Measurements from ENCODE around the gene NANOS3.

NANOS3 gene

GRCh38 chr19:13909430-13909829, 32.5 kb downstream of the NANOS3 start:
- Histone ChIP-seq H3K27ac (replicated peaks; ENCODE audit: low read length) (no peak overlapping the region), H2BK5ac (ENCODE audit: low read length) (no peak overlapping the region), H3K18ac (ENCODE audit: low read length) (no peak overlapping the region), H3K4me2 (ENCODE audit: insufficient read depth, low read length, poor library complexity, severe bottlenecking) (no peak overlapping the region), H4K91ac (ENCODE audit: low read depth, low read length, poor library complexity) (no peak overlapping the region), H4K8ac (ENCODE audit: low read depth, low read length) (no peak overlapping the region), H3K14ac (ENCODE audit: low read length) (no peak overlapping the region), H3K9me3 (replicated peaks in 1 of 2; ENCODE audit: control insufficient read depth in 2 of 2, insufficient read depth in 1 of 2, low read depth in 1 of 2, low read length in 2 of 2) (peaks cover 0 to 2% of the 10 kb centered on the region in 2 donors), H3K4me3 (ENCODE audit: low read length in 2 of 2) (no peak overlapping the region), H3K36me3 (replicated peaks in 1 of 2; ENCODE audit: control insufficient read depth in 2 of 2, insufficient read depth in 2 of 2, low read length in 2 of 2) (peaks cover 20 to 36% of the 10 kb centered on the region in 2 donors), H2BK15ac (ENCODE audit: low read length) (no peak overlapping the region), H3K4ac (ENCODE audit: low read length) (no peak overlapping the region), H3K4me1 (ENCODE audit: control insufficient read depth in 2 of 2, insufficient read depth in 1 of 2, low read depth in 1 of 2, low read length in 2 of 2) (peaks cover 5% of the 10 kb centered on the region in 2 donors), H2BK12ac (ENCODE audit: low read length) (no peak overlapping the region), H2AK5ac (ENCODE audit: low read depth, low read length) (no peak overlapping the region), H2AFZ (ENCODE audit: low read length) (no peak overlapping the region), H3K27me3 (ENCODE audit: control insufficient read depth in 3 of 3, insufficient read depth in 3 of 3, low read depth in 1 of 3, low read length in 3 of 3) (no peaks in the 10 kb centered on the region), H2BK120ac (ENCODE audit: low read depth, low read length) (no peak overlapping the region), H3K79me1 (ENCODE audit: low read depth, low read length) (peaks cover 3% of the 10 kb centered on the region), H3K9ac (ENCODE audit: low read depth, low read length, poor library complexity) (no peak overlapping the region), H3K23ac (ENCODE audit: low read depth, low read length, poor library complexity) (no peak overlapping the region)
- no CpG with 5 or more reads among the region's 2 CpGs for WGBS, 2 donors (ENCODE audit: extremely low coverage in 2 of 2, insufficient read length in 2 of 2, insufficient replicate concordance in 1 of 2)
- DNase-seq (ENCODE audit: low spot score), result no peak

DNA sequence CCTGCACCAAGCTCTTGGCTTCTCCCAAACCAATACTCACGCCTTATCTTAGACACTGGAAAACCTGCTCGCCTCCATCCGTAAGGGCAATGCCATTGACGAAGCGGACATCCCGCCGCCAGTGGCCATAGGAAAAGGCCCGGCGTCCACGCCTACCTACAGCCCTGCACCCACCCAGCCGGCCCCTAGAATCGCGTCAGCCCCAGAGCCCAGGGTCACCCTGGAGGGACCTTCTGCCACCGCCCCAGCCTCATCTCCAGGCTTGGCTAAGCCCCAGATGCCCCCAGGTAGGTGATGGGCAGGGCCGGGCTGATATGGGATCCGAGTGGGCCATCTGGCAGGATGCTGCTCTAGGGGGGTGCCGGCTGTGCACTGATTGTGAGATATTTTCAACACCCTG, 36.4 kb downstream of the NANOS3 start:
- H2AFZ ChIP-seq (ENCODE audit: low read length), result no peak overlapping the region
- no peak overlapping the region for H2BK15ac ChIP-seq (ENCODE audit: low read length)
- no peak overlapping the region for H3K18ac ChIP-seq (ENCODE audit: low read length)
- no peak overlapping the region for H3K4ac ChIP-seq (ENCODE audit: low read length)
- H3K27me3 ChIP-seq (ENCODE audit: control insufficient read depth in 3 of 3, insufficient read depth in 3 of 3, low read depth in 1 of 3, low read length in 3 of 3), result no peaks in the 10 kb centered on the region
- no peak overlapping the region for H2BK5ac ChIP-seq (ENCODE audit: low read length)
- no peak overlapping the region for H4K91ac ChIP-seq (ENCODE audit: low read depth, low read length, poor library complexity)
- H2BK120ac ChIP-seq (ENCODE audit: low read depth, low read length), result no peak overlapping the region
- no peak overlapping the region for H2AK5ac ChIP-seq (ENCODE audit: low read depth, low read length)
- no peak overlapping the region for H3K4me2 ChIP-seq (ENCODE audit: insufficient read depth, low read length, poor library complexity, severe bottlenecking)
- H3K36me3 ChIP-seq (replicated peaks in 1 of 2; ENCODE audit: control insufficient read depth in 2 of 2, insufficient read depth in 2 of 2, low read length in 2 of 2), result peaks cover 27 to 68% of the 10 kb centered on the region in 2 donors
- H3K4me1 ChIP-seq (ENCODE audit: control insufficient read depth in 2 of 2, insufficient read depth in 1 of 2, low read depth in 1 of 2, low read length in 2 of 2), result no peaks in the 10 kb centered on the region
- no peak overlapping the region for H3K9ac ChIP-seq (ENCODE audit: low read depth, low read length, poor library complexity)
- peak overlapping the region in 1 of 2 donors; percentile 34 for H3K4me3 ChIP-seq (ENCODE audit: low read length in 2 of 2)
- no peak overlapping the region for H2BK12ac ChIP-seq (ENCODE audit: low read length)
- H3K27ac ChIP-seq (replicated peaks; ENCODE audit: low read length), result no peak overlapping the region
- H3K79me1 ChIP-seq (ENCODE audit: low read depth, low read length), result peaks cover 3% of the 10 kb centered on the region
- DNase-seq (ENCODE audit: low spot score), result no peak
- H3K9me3 ChIP-seq (replicated peaks in 1 of 2; ENCODE audit: control insufficient read depth in 2 of 2, insufficient read depth in 1 of 2, low read depth in 1 of 2, low read length in 2 of 2), result peaks cover 0 to 4% of the 10 kb centered on the region in 2 donors
- H3K14ac ChIP-seq (ENCODE audit: low read length), result no peak overlapping the region
- no CpG with 5 or more reads among the region's 17 CpGs for WGBS, 2 donors (ENCODE audit: extremely low coverage in 2 of 2, insufficient read length in 2 of 2, insufficient replicate concordance in 1 of 2)
- H3K23ac ChIP-seq (ENCODE audit: low read depth, low read length, poor library complexity), result no peak overlapping the region
- H4K8ac ChIP-seq (ENCODE audit: low read depth, low read length), result no peak overlapping the region

DNA sequence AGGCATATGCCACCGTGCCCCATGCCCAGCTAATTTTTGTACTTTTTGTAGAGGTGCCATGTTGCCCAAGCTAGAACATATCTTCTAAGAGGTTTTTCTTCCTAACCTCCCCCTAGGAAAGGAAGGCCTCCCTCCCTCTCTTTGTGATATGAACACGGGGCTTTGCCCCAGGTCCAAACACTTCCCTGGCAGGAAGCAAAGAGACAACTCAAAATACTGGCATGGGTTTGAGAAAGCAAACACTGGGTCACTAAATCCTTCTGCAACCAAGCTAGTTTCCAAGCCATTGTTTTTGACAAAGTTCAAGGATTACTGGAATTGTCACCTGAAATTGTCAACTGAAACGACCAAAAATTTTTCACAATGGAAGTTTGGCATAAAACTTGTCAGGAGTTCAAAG, 37.8 kb downstream of the NANOS3 start:
- no peaks in the 10 kb centered on the region for H3K4me1 ChIP-seq (ENCODE audit: control insufficient read depth in 2 of 2, insufficient read depth in 1 of 2, low read depth in 1 of 2, low read length in 2 of 2)
- no peak overlapping the region for H2AK5ac ChIP-seq (ENCODE audit: low read depth, low read length)
- no peak overlapping the region for H3K4ac ChIP-seq (ENCODE audit: low read length)
- H3K18ac ChIP-seq (ENCODE audit: low read length), result no peak overlapping the region
- H2AFZ ChIP-seq (ENCODE audit: low read length), result no peak overlapping the region
- no peak overlapping the region for H2BK12ac ChIP-seq (ENCODE audit: low read length)
- H2BK5ac ChIP-seq (ENCODE audit: low read length), result no peak overlapping the region
- peaks cover 30 to 75% of the 10 kb centered on the region in 2 donors for H3K36me3 ChIP-seq (replicated peaks in 1 of 2; ENCODE audit: control insufficient read depth in 2 of 2, insufficient read depth in 2 of 2, low read length in 2 of 2)
- H4K8ac ChIP-seq (ENCODE audit: low read depth, low read length), result no peak overlapping the region
- no peak overlapping the region for H3K9ac ChIP-seq (ENCODE audit: low read depth, low read length, poor library complexity)
- H3K9me3 ChIP-seq (replicated peaks in 1 of 2; ENCODE audit: control insufficient read depth in 2 of 2, insufficient read depth in 1 of 2, low read depth in 1 of 2, low read length in 2 of 2), result peaks cover 0 to 2% of the 10 kb centered on the region in 2 donors
- no peak overlapping the region for H4K91ac ChIP-seq (ENCODE audit: low read depth, low read length, poor library complexity)
- H3K27me3 ChIP-seq (ENCODE audit: control insufficient read depth in 3 of 3, insufficient read depth in 3 of 3, low read depth in 1 of 3, low read length in 3 of 3), result no peaks in the 10 kb centered on the region
- H3K14ac ChIP-seq (ENCODE audit: low read length), result no peak overlapping the region
- no peak for DNase-seq (ENCODE audit: low spot score)
- no peak overlapping the region for H3K4me3 ChIP-seq (ENCODE audit: low read length in 2 of 2)
- no peak overlapping the region for H2BK120ac ChIP-seq (ENCODE audit: low read depth, low read length)
- no peak overlapping the region for H3K23ac ChIP-seq (ENCODE audit: low read depth, low read length, poor library complexity)
- no peak overlapping the region for H2BK15ac ChIP-seq (ENCODE audit: low read length)
- H3K4me2 ChIP-seq (ENCODE audit: insufficient read depth, low read length, poor library complexity, severe bottlenecking), result no peak overlapping the region
- H3K27ac ChIP-seq (replicated peaks; ENCODE audit: low read length), result no peak overlapping the region
- WGBS, 2 donors (ENCODE audit: extremely low coverage in 2 of 2, insufficient read length in 2 of 2, insufficient replicate concordance in 1 of 2), result no CpG with 5 or more reads among the region's 3 CpGs
- H3K79me1 ChIP-seq (ENCODE audit: low read depth, low read length), result peaks cover 3% of the 10 kb centered on the region

DNA sequence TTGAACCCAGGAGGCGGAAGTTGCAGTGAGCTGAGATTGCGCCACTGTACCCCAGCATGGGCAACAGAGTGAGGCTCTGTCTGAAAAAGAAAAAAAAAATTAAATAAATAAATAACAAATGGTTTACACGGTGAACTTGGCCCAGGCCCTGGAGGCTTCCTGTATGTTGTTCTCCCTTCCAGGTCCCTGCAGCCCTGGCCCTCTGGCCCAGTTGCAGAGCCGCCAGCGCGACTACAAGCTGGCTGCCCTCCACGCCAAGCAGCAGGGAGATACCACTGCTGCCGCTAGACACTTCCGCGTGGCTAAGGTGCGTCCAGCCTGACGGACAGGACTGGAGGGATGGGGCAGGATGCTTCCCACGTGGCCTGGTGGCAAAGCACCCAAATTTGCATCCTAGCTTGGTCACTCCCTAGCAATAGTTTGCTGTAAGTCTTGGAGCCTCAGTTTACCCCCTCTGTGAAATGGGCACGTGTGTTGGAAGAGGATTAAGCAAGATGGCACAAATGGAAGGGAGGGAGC, 41.0 kb downstream of the NANOS3 start:
- WGBS, 2 donors (ENCODE audit: extremely low coverage in 2 of 2, insufficient read length in 2 of 2, insufficient replicate concordance in 1 of 2), result no CpG with 5 or more reads among the region's 14 CpGs
- H3K36me3 ChIP-seq (replicated peaks in 1 of 2; ENCODE audit: control insufficient read depth in 2 of 2, insufficient read depth in 2 of 2, low read length in 2 of 2), result peaks cover 37 to 81% of the 10 kb centered on the region in 2 donors
- H3K4me1 ChIP-seq (ENCODE audit: control insufficient read depth in 2 of 2, insufficient read depth in 1 of 2, low read depth in 1 of 2, low read length in 2 of 2), result no peaks in the 10 kb centered on the region
- peak overlapping the region; percentile 22 for H3K23ac ChIP-seq (ENCODE audit: low read depth, low read length, poor library complexity)
- H3K18ac ChIP-seq (ENCODE audit: low read length), result no peak overlapping the region
- no peak overlapping the region for H3K4ac ChIP-seq (ENCODE audit: low read length)
- no peak overlapping the region for H2BK15ac ChIP-seq (ENCODE audit: low read length)
- peaks cover 7 to 12% of the 10 kb centered on the region in 2 donors for H3K9me3 ChIP-seq (replicated peaks in 1 of 2; ENCODE audit: control insufficient read depth in 2 of 2, insufficient read depth in 1 of 2, low read depth in 1 of 2, low read length in 2 of 2)
- no peak overlapping the region for H2AK5ac ChIP-seq (ENCODE audit: low read depth, low read length)
- H4K91ac ChIP-seq (ENCODE audit: low read depth, low read length, poor library complexity), result no peak overlapping the region
- no peaks in the 10 kb centered on the region for H3K27me3 ChIP-seq (ENCODE audit: control insufficient read depth in 3 of 3, insufficient read depth in 3 of 3, low read depth in 1 of 3, low read length in 3 of 3)
- no peak overlapping the region for H3K4me2 ChIP-seq (ENCODE audit: insufficient read depth, low read length, poor library complexity, severe bottlenecking)
- H4K8ac ChIP-seq (ENCODE audit: low read depth, low read length), result no peak overlapping the region
- H2BK120ac ChIP-seq (ENCODE audit: low read depth, low read length), result no peak overlapping the region
- H3K4me3 ChIP-seq (ENCODE audit: low read length in 2 of 2), result peak overlapping the region in 1 of 2 donors; percentile 70
- H3K14ac ChIP-seq (ENCODE audit: low read length), result no peak overlapping the region
- H2BK12ac ChIP-seq (ENCODE audit: low read length), result no peak overlapping the region
- H2AFZ ChIP-seq (ENCODE audit: low read length), result no peak overlapping the region
- H3K27ac ChIP-seq (replicated peaks; ENCODE audit: low read length), result no peak overlapping the region
- no peak overlapping the region for H2BK5ac ChIP-seq (ENCODE audit: low read length)
- peak overlapping the region; percentile 50 for H3K9ac ChIP-seq (ENCODE audit: low read depth, low read length, poor library complexity)
- DNase-seq (ENCODE audit: low spot score), result no peak
- H3K79me1 ChIP-seq (ENCODE audit: low read depth, low read length), result peaks cover 1% of the 10 kb centered on the region

Data from neuronal stem cell (in vitro differentiated cells).